Activated CD8-positive, alpha-beta memory T cell treated with anti-CD3 and anti-CD28 coated beads, Interleukin-2, amount 10 ng/mL, durations not matched to agents 7 days and 5 days (primary cell): ENCODE measurements around the gene RPS6KA1. TPM values are rescaled to one million over a fixed set of nuclear protein-coding genes. Genes with fewer than 3 reads are reported as not detected.

Experiments
- microRNA-seq: library from miRNA; unstranded; fragments of <30 nt; microRNA quantifications from one replicate; pipeline ENCODE4 v1.2.0, GENCODE V29; 2022
- total RNA-seq, 2 experiments: library from RNA; stranded (reverse); gene quantifications; one replicate each; pipeline ENCODE4 v1.2.3, GENCODE V29; 2021

Gene RPS6KA1
- total RNA-seq, 2 experiments from 2014 or later, result 158 to 181 TPM

Small RNA genes within 50 kb of the gene (microRNA-seq; reads per million reads assigned to microRNA genes)
- 20.0 reads per million, percentile 43 among the genes with 10 or more reads in this experiment for gene MIR1976

Other genes starting within 250 kb of the RPS6KA1 start
- 100 to 1,000 TPM; 562 to 632 TPM for gene SH3BGRL3, start 249.7 kb upstream of the RPS6KA1 start, total RNA-seq
- 10 to 100 TPM; 27.7 to 39.3 TPM for gene UBXN11, start 223.1 kb upstream of the RPS6KA1 start, total RNA-seq
- 100 to 1,000 TPM; 951 to 971 TPM for gene CD52, start 211.8 kb upstream of the RPS6KA1 start, total RNA-seq
- 1 to 10 TPM; 5.7 to 8.6 TPM for gene CRYBG2, start 175.6 kb upstream of the RPS6KA1 start, total RNA-seq
- 10 to 100 TPM in 1 of 2 experiments, 1 to 10 TPM in 1; 7.0 to 26.3 TPM for gene ZNF683, start 157.0 kb upstream of the RPS6KA1 start, total RNA-seq
- gene LIN28A, start 118.9 kb upstream of the RPS6KA1 start, total RNA-seq, result not detected
- 10 to 100 TPM; 49.2 to 54.0 TPM for gene DHDDS, start 97.4 kb upstream of the RPS6KA1 start, total RNA-seq
- 100 to 1,000 TPM; 743 to 915 TPM for gene HMGN2, start 57.3 kb upstream of the RPS6KA1 start, total RNA-seq
- gene ARID1A, start 166.3 kb downstream of the RPS6KA1 start, total RNA-seq, result 100 to 1,000 TPM in 1 of 2 experiments, 10 to 100 TPM in 1; 92.4 to 112 TPM